ENCODE data around the gene WDR7. TPM values are rescaled to one million over a fixed set of nuclear protein-coding genes. Genes with fewer than 3 reads are reported as not detected.

WDR7 gene
- polyA plus RNA-seq, 2 of the 4 experiments (the other 2 are of a cell fraction): 4.2 to 7.0 TPM

- DNase-seq (ENCODE audit: low read depth in 1 of 2, low spot score in 1 of 2) (no peak), ATAC-seq (no peak), FAIRE-seq (no peak)
- ChIA-PET POLR2A (no interaction called here), CTCF (interaction anchor here (1.0 kb wide), 1 partner anchor 30 kb away, joined by 3 read pairs; no protein-coding TSS in a partner anchor)
- Histone ChIP-seq H3K4me2 (no peak overlapping the region), H3K27ac (no peak overlapping the region), H3K9me3 (no peaks in the 10 kb centered on the region), H3K4me3 (no peak overlapping the region), H3K4me1 (no peaks in the 10 kb centered on the region)
- TF ChIP-seq HOXB5 (CRISPR knock-in tag; IDR thresholded peaks at IDR 0.05) (no peak), HOXB13 (CRISPR knock-in tag; IDR thresholded peaks at IDR 0.05; ENCODE audit: low read depth) (no peak), FOXS1 (CRISPR knock-in tag; IDR thresholded peaks at IDR 0.05) (no peak), KDM5A (IDR thresholded peaks at IDR 0.05) (no peak), SREBF2 (IDR thresholded peaks at IDR 0.05) (no peak), EP300 (IDR thresholded peaks at IDR 0.05) (no peak), RAD21 (conservative IDR thresholded peaks at IDR 0.05 in 1 of 2, IDR thresholded peaks at IDR 0.05 in 1 of 2) (no peak), TP53 (CRISPR knock-in tag; IDR thresholded peaks at IDR 0.05) (no peak), CBX8 (IDR thresholded peaks at IDR 0.05) (no peak)
- WGBS (ENCODE audit: missing lambda C conversion rate): 85% methylated on average over 1 of the region's 1 CpG
Observed at GRCh38 chr18:56975276-56975675, 324.1 kb downstream of the WDR7 start.

GRCh38 chr18:56977309-56977708, 326.1 kb downstream of the WDR7 start:
- Histone ChIP-seq H3K4me3 (no peak overlapping the region), H3K4me1 (no peaks in the 10 kb centered on the region), H3K9me3 (no peaks in the 10 kb centered on the region), H3K27ac (no peak overlapping the region), H3K4me2 (no peak overlapping the region)
- TF ChIP-seq CTCF (IDR thresholded peaks at IDR 0.05): no peak
- 69% methylated on average over 3 of the region's 3 CpGs for WGBS (ENCODE audit: missing lambda C conversion rate)
- DNase-seq (ENCODE audit: low read depth in 1 of 2, low spot score in 1 of 2) (no peak), FAIRE-seq (no peak), ATAC-seq (no peak)
- ChIA-PET POLR2A (no interaction called here), CTCF (no interaction called here)

- ChIA-PET CTCF (no interaction called here), POLR2A (no interaction called here)
- WGBS (ENCODE audit: missing lambda C conversion rate): 85% methylated on average over 2 of the region's 2 CpGs
- no peak for TF ChIP-seq ZC3H11A (IDR thresholded peaks at IDR 0.05)
- TF ChIP-seq CHD4 (IDR thresholded peaks at IDR 0.05; ENCODE audit: borderline replicate concordance): no peak
- no peak for TF ChIP-seq FOXS1 (CRISPR knock-in tag; IDR thresholded peaks at IDR 0.05)
- TF ChIP-seq KDM1A (IDR thresholded peaks at IDR 0.05; ENCODE audit: low read depth): no peak
- no peaks in the 10 kb centered on the region for H3K9me3 ChIP-seq
- no peak overlapping the region for H3K4me3 ChIP-seq
- ATAC-seq (no peak), FAIRE-seq (no peak), DNase-seq (ENCODE audit: low read depth in 1 of 2, low spot score in 1 of 2) (no peak)
- no peak overlapping the region for H3K4me2 ChIP-seq
- no peaks in the 10 kb centered on the region for H3K4me1 ChIP-seq
- no peak overlapping the region for H3K27ac ChIP-seq
Observed at GRCh38 chr18:56977771-56978170, 326.6 kb downstream of the WDR7 start.

GRCh38 chr18:56980151-56980550, 329.0 kb downstream of the WDR7 start:
- Histone ChIP-seq H3K9me3 (no peaks in the 10 kb centered on the region), H3K27ac (no peak overlapping the region), H3K4me2 (no peak overlapping the region), H3K4me1 (peaks cover 14% of the 10 kb centered on the region), H3K4me3 (no peak overlapping the region)
- WGBS (ENCODE audit: missing lambda C conversion rate): 88% methylated on average over 3 of the region's 3 CpGs
- no peak for DNase-seq (ENCODE audit: low read depth in 1 of 2, low spot score in 1 of 2)
- CTCF ChIA-PET: interaction anchor here (0.6 to 1.9 kb wide), 2 partner anchors 64 to 111 kb away, joined by 3 to 8 read pairs; no protein-coding TSS in a partner anchor
- TF ChIP-seq RAD21 (conservative IDR thresholded peaks at IDR 0.05 in 1 of 2, IDR thresholded peaks at IDR 0.05 in 1 of 2) (no peak), MYC (IDR thresholded peaks at IDR 0.05; ENCODE audit: borderline replicate concordance, low read length) (no peak), KDM5A (IDR thresholded peaks at IDR 0.05) (no peak), CTCF (IDR thresholded peaks at IDR 0.05) (no peak), CBX2 (IDR thresholded peaks at IDR 0.05; ENCODE audit: borderline replicate concordance, low read depth) (no peak), MAX (IDR thresholded peaks at IDR 0.05) (no peak), NPAS2 (CRISPR knock-in tag; IDR thresholded peaks at IDR 0.05; ENCODE audit: borderline replicate concordance) (no peak), MAFK (IDR thresholded peaks at IDR 0.05; ENCODE audit: partially characterized antibody) (no peak), HOXA7 (CRISPR knock-in tag; IDR thresholded peaks at IDR 0.05) (no peak), ATOH8 (CRISPR knock-in tag; IDR thresholded peaks at IDR 0.05; ENCODE audit: low read depth) (no peak), KDM1A (IDR thresholded peaks at IDR 0.05; ENCODE audit: low read depth) (no peak), ESRRA (IDR thresholded peaks at IDR 0.05; ENCODE audit: borderline replicate concordance, low read length) (no peak), CHD2 (IDR thresholded peaks at IDR 0.05; ENCODE audit: low read length, partially characterized antibody) (no peak), CHD4 (IDR thresholded peaks at IDR 0.05; ENCODE audit: borderline replicate concordance) (no peak), E2F6 (IDR thresholded peaks at IDR 0.05; ENCODE audit: borderline replicate concordance, low read depth) (no peak), USF2 (IDR thresholded peaks at IDR 0.05) (no peak)
- POLR2A ChIA-PET: no interaction called here
- ATAC-seq: no peak
- no peak for FAIRE-seq

All from A549 (cell line).